HepG2 (cell line): ENCODE measurements around the gene RABL6. TPM values are rescaled to one million over a fixed set of nuclear protein-coding genes. Genes with fewer than 3 reads are reported as not detected.

ENCODE experiments used
- AGO2 ChIP-seq: fragments of 200-400 bp; formaldehyde crosslinking; optimal IDR thresholded peaks from 2 replicates; pipeline ENCODE3; 2017; ENCODE audit warnings: mild to moderate bottlenecking, low read depth, low read length, moderate library complexity
- ATF3 ChIP-seq: sonication (generic); formaldehyde crosslinking; IDR thresholded peaks from 2 replicates; pipeline ENCODE4 v1.4.0; 2020; ENCODE audit warnings: missing genetic modification reagents
- CCAR2 ChIP-seq: fragments of 200-400 bp; formaldehyde crosslinking; optimal IDR thresholded peaks from 2 replicates; pipeline ENCODE3; 2018; ENCODE audit warnings: low read depth, mild to moderate bottlenecking, low read length, moderate library complexity
- CSRNP1 ChIP-seq: sonication (generic); formaldehyde crosslinking; IDR thresholded peaks from 2 replicates; pipeline ENCODE4 v1.8.1; 2023; ENCODE audit warnings: mild to moderate bottlenecking, missing genetic modification reagents
- DDIT3 ChIP-seq: sonication (generic); formaldehyde crosslinking; IDR thresholded peaks from 2 replicates; pipeline ENCODE4 v1.4.0; 2020; ENCODE audit warnings: mild to moderate bottlenecking, missing genetic modification reagents
- GRHL1 ChIP-seq: sonication (generic); formaldehyde crosslinking; conservative IDR thresholded peaks from 2 replicates; pipeline ENCODE4 v1.8.0; 2022; ENCODE audit warnings: missing genetic modification reagents
- HNRNPK ChIP-seq: fragments of 200-400 bp; formaldehyde crosslinking; IDR thresholded peaks from 2 replicates; pipeline ENCODE4 v1.6.1; 2018; ENCODE audit warnings: low read length, low read depth, moderate library complexity, mild to moderate bottlenecking; ENCODE audit not compliant: poor library complexity, severe bottlenecking
- ISL2 ChIP-seq: sonication (generic); formaldehyde crosslinking; IDR thresholded peaks from 2 replicates; pipeline ENCODE4 v1.5.0; 2020; ENCODE audit warnings: missing genetic modification reagents
- PCBP1 ChIP-seq: fragments of 200-400 bp; formaldehyde crosslinking; IDR thresholded peaks from 2 replicates; pipeline ENCODE4 v1.6.1; 2017; ENCODE audit warnings: mild to moderate bottlenecking, low read depth, low read length, borderline replicate concordance
- POLR2AphosphoS2 ChIP-seq: IDR thresholded peaks from 2 replicates; pipeline ENCODE4 v1.6.1; 2011; ENCODE audit warnings: low read depth, low read length, improper control_type of control experiment
- PPARG ChIP-seq: conservative IDR thresholded peaks from 2 replicates; pipeline ENCODE4 v1.6.1; 2016; ENCODE audit warnings: missing biosample characterization, missing genetic modification reagents
- PRMT3 ChIP-seq: sonication (generic); formaldehyde crosslinking; IDR thresholded peaks from 2 replicates; pipeline ENCODE4 v1.8.1; 2022; ENCODE audit warnings: low read depth, mild to moderate bottlenecking, moderate library complexity, missing genetic modification reagents, borderline replicate concordance
- RBFOX2 ChIP-seq: fragments of 200-400 bp; formaldehyde crosslinking; IDR thresholded peaks from 2 replicates; pipeline ENCODE4 v1.6.1; 2017; ENCODE audit warnings: low read depth, mild to moderate bottlenecking, low read length
- SOX13 ChIP-seq, 3 experiments: fragments of 450-650 bp in 1 of 3; sonication (generic) in 1 of 3; formaldehyde crosslinking in 1 of 3; IDR thresholded peaks in 2 of 3; conservative IDR thresholded peaks in 1 of 3; 2 replicates each; pipeline versions ENCODE4 v1.5.0 to v1.6.1; 2016 to 2020; ENCODE audit warnings: antibody characterized with exemption in 1 of 3, mild to moderate bottlenecking in 1 of 3, missing compliant biosample characterization in 1 of 3, missing genetic modification reagents in 1 of 3, moderate library complexity in 1 of 3
- ZBTB1 ChIP-seq: sonication (generic); formaldehyde crosslinking; IDR thresholded peaks from 2 replicates; pipeline ENCODE4 v1.4.0; 2020; ENCODE audit warnings: missing genetic modification reagents, borderline replicate concordance
- ZBTB42 ChIP-seq: sonication (generic); formaldehyde crosslinking; IDR thresholded peaks from 2 replicates; pipeline ENCODE4 v1.5.0; 2020; ENCODE audit warnings: mild to moderate bottlenecking, missing genetic modification reagents
- ZGPAT ChIP-seq: IDR thresholded peaks from 2 replicates; pipeline ENCODE4 v1.6.1; 2016; ENCODE audit warnings: mild to moderate bottlenecking
- ZNF354B ChIP-seq: sonication (generic); formaldehyde crosslinking; IDR thresholded peaks from 2 replicates; pipeline ENCODE4 v1.8.0; 2022; ENCODE audit warnings: mild to moderate bottlenecking, missing genetic modification reagents
- ZNF577 ChIP-seq: sonication (generic); formaldehyde crosslinking; IDR thresholded peaks from 2 replicates; pipeline ENCODE4 v1.4.0; 2020; ENCODE audit warnings: mild to moderate bottlenecking, low read depth, missing genetic modification reagents, borderline replicate concordance
- ZNF746 ChIP-seq: sonication (generic); formaldehyde crosslinking; IDR thresholded peaks from 2 replicates; pipeline ENCODE4 v1.8.0; 2022; ENCODE audit warnings: mild to moderate bottlenecking, missing genetic modification reagents
- ZNF775 ChIP-seq: sonication (generic); formaldehyde crosslinking; IDR thresholded peaks from 2 replicates; pipeline ENCODE4 v1.4.0; 2020; ENCODE audit warnings: missing genetic modification reagents, mild to moderate bottlenecking, moderate library complexity, borderline replicate concordance
- ZNF790 ChIP-seq: sonication (generic); formaldehyde crosslinking; IDR thresholded peaks from 2 replicates; pipeline ENCODE4 v1.8.0; 2022; ENCODE audit warnings: missing genetic modification reagents, mild to moderate bottlenecking, borderline replicate concordance
- ZNF816 ChIP-seq: sonication (generic); formaldehyde crosslinking; IDR thresholded peaks from 2 replicates; pipeline ENCODE4 v1.8.0; 2022; ENCODE audit warnings: missing genetic modification reagents, mild to moderate bottlenecking, borderline replicate concordance
- polyA plus RNA-seq, 8 experiments: library from polyadenylated mRNA; depleted of rRNA in 3 of 8; stranded (reverse) in 7 of 8; unstranded in 1 of 8; fragments of >200 nt; fragmentation: Illumina TruSeq in 4 of 8; extraction: Trizol in 4 of 8; gene quantifications; 2 replicates each; pipeline versions ENCODE4 v1.2.1 to v1.2.3, GENCODE V29; 2011 to 2016; ENCODE audit warnings: low read depth in 4 of 8, missing spikeins in 1 of 8, mixed read lengths in 1 of 8; ENCODE audit not compliant: insufficient read depth in 1 of 8
- total RNA-seq, 5 experiments: library from RNA; depleted of rRNA; stranded (reverse); fragments of >200 nt; fragmentation: Illumina TruSeq; extraction: Trizol; gene quantifications; 2 replicates each; pipeline ENCODE4 v1.2.3, GENCODE V29; 2016; ENCODE audit warnings: low read depth in 1 of 5

The RABL6 gene
- total and polyA plus RNA-seq, 2 of the 13 experiments (the other 11 are each of a cell fraction or from before 2014, with no cell fraction given), result 81.5 to 125 TPM

- no peak for TF ChIP-seq GRHL1 (CRISPR knock-in tag)
- TF ChIP-seq ZBTB1 (CRISPR knock-in tag), result no peak
- 0 out of 2 replicates have a peak, but pooled peaks have one; percentile 56 for TF ChIP-seq ZNF775 (CRISPR knock-in tag)
- TF ChIP-seq PCBP1, result 0 out of 2 replicates have a peak, but pooled peaks have one; percentile 86
- no peak for TF ChIP-seq HNRNPK
- TF ChIP-seq AGO2, result peak; percentile 94
- TF ChIP-seq ZNF746, result peak; percentile 95
- no peak; the same call in 1 of the 2 replicates for TF ChIP-seq CSRNP1 (CRISPR knock-in tag)
- peak; percentile 71; the same call in 1 of the 2 replicates for TF ChIP-seq ZBTB42
- no peak for TF ChIP-seq CCAR2
- TF ChIP-seq ZGPAT (CRISPR knock-in tag), result peak; percentile 76
- peak; percentile 93 for TF ChIP-seq RBFOX2
- TF ChIP-seq PRMT3 (CRISPR knock-in tag), result no peak
- peak; percentile 78 for TF ChIP-seq ISL2 (CRISPR knock-in tag)
- no peak for TF ChIP-seq ATF3 (CRISPR knock-in tag)
- TF ChIP-seq SOX13 (IDR thresholded peaks at IDR 0.05), result peak; percentile 6; the same call in 1 of the 2 replicates
- TF ChIP-seq SOX13 (CRISPR knock-in tag; conservative IDR thresholded peaks at IDR 0.05 in 1 of 2, IDR thresholded peaks at IDR 0.05 in 1 of 2), result peak in 1 of 2 experiments; percentile 62; a peak in 2 of 4 replicates
- peak; percentile 82; the same call in 1 of the 2 replicates for TF ChIP-seq ZNF790 (CRISPR knock-in tag)
- TF ChIP-seq ZNF577 (CRISPR knock-in tag), result no peak
- TF ChIP-seq POLR2AphosphoS2, result no peak
- no peak for TF ChIP-seq DDIT3 (CRISPR knock-in tag)
- no peak for TF ChIP-seq ZNF354B (CRISPR knock-in tag)
- TF ChIP-seq ZNF816, result no peak
- TF ChIP-seq PPARG (CRISPR knock-in tag), result peak; percentile 60
Observed at GRCh38 chr9:136799079-136799853, 8.5 kb upstream of the RABL6 start (continued).
